SK-N-SH (cell line): Measurements from ENCODE around the gene CHST10. TPM values are rescaled to one million over a fixed set of nuclear protein-coding genes. Genes with fewer than 3 reads are reported as not detected.

Source experiments
- CTCF ChIA-PET: fragments of 300-600, 350-600 bp; formaldehyde crosslinking; extraction: SDS; loops from one replicate; lab custom pipeline; 2021; lab: Yijun Ruan, JAX
- POLR2A ChIA-PET: fragments of 350-600 bp; sonication (Branson Sonifier 250); formaldehyde crosslinking; extraction: SDS; loops from one replicate; lab custom pipeline; 2020; ENCODE audit warnings: antibody characterized with exemption, inconsistent platforms; lab: Yijun Ruan, JAX
- DNase-seq: peaks from one replicate; pipeline ENCODE4 v3.0.0; 2012
- H2AFZ ChIP-seq: fragments of 200-600 bp; sonication (generic); 2 replicates; pipeline ENCODE4 v1.8.1; 2016; ENCODE audit warnings: antibody characterized with exemption, mild to moderate bottlenecking, low read depth
- H3F3A ChIP-seq: fragments of 200-600 bp; sonication (generic); replicated peaks from 2 replicates; pipeline ENCODE3; 2016; ENCODE audit warnings: antibody characterized with exemption, mild to moderate bottlenecking; ENCODE audit not compliant: insufficient read depth
- H3K27ac ChIP-seq, 2 experiments: fragments of 200-500 bp in 1 of 2; fragments of 200-600 bp in 1 of 2; sonication (Bioruptor generic) in 1 of 2; sonication (generic), shearing (Covaris generic) in 1 of 2; 2 replicates each; pipeline versions ENCODE4 v1.5.1 to v1.6.1; 2014 to 2016; ENCODE audit warnings: low read depth in 2 of 2, inconsistent platforms in 1 of 2, low read length in 1 of 2, mild to moderate bottlenecking in 1 of 2, mixed read lengths in 1 of 2
- H3K27me3 ChIP-seq: fragments of 200-600 bp; sonication (generic), shearing (Covaris generic); 2 replicates; pipeline ENCODE4 v1.6.1; 2016; ENCODE audit warnings: mixed run types; ENCODE audit not compliant: insufficient read depth
- H3K36me3 ChIP-seq, 2 experiments: fragments of 200-500 bp in 1 of 2; fragments of 200-600 bp in 1 of 2; sonication (Bioruptor generic) in 1 of 2; sonication (generic) in 1 of 2; replicated peaks in 1 of 2; 2 replicates each; pipeline versions ENCODE3 to v1.5.1; 2014 to 2016; ENCODE audit warnings: low read length in 1 of 2, mild to moderate bottlenecking in 1 of 2; ENCODE audit not compliant: insufficient read depth in 2 of 2, control insufficient read depth in 1 of 2
- H3K4me1 ChIP-seq, 2 experiments: fragments of 200-500 bp in 1 of 2; fragments of 200-600 bp in 1 of 2; sonication (Bioruptor generic) in 1 of 2; sonication (generic), shearing (Covaris generic) in 1 of 2; 2 replicates each; pipeline versions ENCODE4 v1.5.1 to v1.6.1; 2014 to 2016; ENCODE audit warnings: low read depth in 1 of 2, low read length in 1 of 2, mixed run types in 1 of 2; ENCODE audit not compliant: insufficient read depth in 2 of 2, control insufficient read depth in 1 of 2
- H3K4me2 ChIP-seq: fragments of 200-600 bp; sonication (generic), shearing (Covaris generic); 2 replicates; pipeline ENCODE4 v1.6.1; 2017; ENCODE audit warnings: mixed run types
- H3K4me3 ChIP-seq, 2 experiments: fragments of 200-500 bp in 1 of 2; fragments of 200-600 bp in 1 of 2; sonication (Bioruptor generic) in 1 of 2; sonication (generic), shearing (Covaris generic) in 1 of 2; 2 replicates each; pipeline versions ENCODE4 v1.5.1 to v1.8.1; 2014 to 2016; ENCODE audit warnings: low read depth in 2 of 2, inconsistent platforms in 1 of 2, low read length in 1 of 2, mild to moderate bottlenecking in 1 of 2, mixed read lengths in 1 of 2, moderate library complexity in 1 of 2
- H3K79me2 ChIP-seq: fragments of 200-600 bp; sonication (generic); 2 replicates; pipeline ENCODE4 v1.8.1; 2017; ENCODE audit warnings: mild to moderate bottlenecking; ENCODE audit not compliant: insufficient read depth
- H3K9ac ChIP-seq: fragments of 200-600 bp; sonication (generic); 2 replicates; pipeline ENCODE4 v1.6.1; 2017; ENCODE audit warnings: mixed run types
- H3K9me2 ChIP-seq: fragments of 200-600 bp; sonication (generic); 2 replicates; pipeline ENCODE4 v1.6.1; 2017; ENCODE audit warnings: mixed run types
- H3K9me3 ChIP-seq: fragments of 200-600 bp; sonication (generic); 2 replicates; pipeline ENCODE4 v1.6.1; 2017; ENCODE audit warnings: mixed run types, mild to moderate bottlenecking, moderate library complexity
- H4K20me1 ChIP-seq: fragments of 200-600 bp; sonication (generic); 2 replicates; pipeline ENCODE4 v1.6.1; 2017; ENCODE audit warnings: mild to moderate bottlenecking, mixed run types; ENCODE audit not compliant: insufficient read depth
- ELF1 ChIP-seq: IDR thresholded peaks from 2 replicates; pipeline ENCODE4 v1.4.0; 2012
- EP300 ChIP-seq, 2 experiments: IDR thresholded peaks; 2 replicates each; pipeline versions ENCODE4 v1.4.0 to v1.6.1; 2012; ENCODE audit warnings: borderline replicate concordance in 1 of 2, low read depth in 1 of 2, low read length in 1 of 2
- GATA2 ChIP-seq: sonication (generic); formaldehyde crosslinking; IDR thresholded peaks from 2 replicates; pipeline ENCODE4 v1.5.0; 2020; ENCODE audit warnings: mild to moderate bottlenecking, missing genetic modification reagents
- JUND ChIP-seq: IDR thresholded peaks from 2 replicates; pipeline ENCODE4 v1.4.0; 2012
- MXI1 ChIP-seq: IDR thresholded peaks from 2 replicates; pipeline ENCODE4 v1.6.1; 2012; ENCODE audit warnings: mild to moderate bottlenecking, low read depth, low read length, improper control_type of control experiment
- NFIC ChIP-seq: IDR thresholded peaks from 2 replicates; pipeline ENCODE4 v1.4.0; 2012; ENCODE audit warnings: borderline replicate concordance
- PBX3 ChIP-seq: IDR thresholded peaks from 2 replicates; pipeline ENCODE4; 2012
- RXRA ChIP-seq: IDR thresholded peaks from 2 replicates; pipeline ENCODE4 v1.4.0; 2012; ENCODE audit warnings: low read depth, mild to moderate bottlenecking, borderline replicate concordance
- SIN3A ChIP-seq: IDR thresholded peaks from 2 replicates; pipeline ENCODE4 v1.6.1; 2012; ENCODE audit warnings: low read depth, mild to moderate bottlenecking, low read length, moderate library complexity, borderline replicate concordance
- SMC3 ChIP-seq: IDR thresholded peaks from 2 replicates; pipeline ENCODE4 v1.6.1; 2012; ENCODE audit warnings: low read depth, low read length, improper control_type of control experiment
- TAF1 ChIP-seq: IDR thresholded peaks from 2 replicates; pipeline ENCODE4 v1.6.1; 2012; ENCODE audit warnings: low read depth, mild to moderate bottlenecking, low read length, moderate library complexity, borderline replicate concordance
- TCF12 ChIP-seq: IDR thresholded peaks from 2 replicates; pipeline ENCODE4 v1.4.0; 2012
- USF2 ChIP-seq: fragments of 150-350 bp; IDR thresholded peaks from 2 replicates; pipeline ENCODE4 v1.6.1; 2017; ENCODE audit warnings: antibody characterized with exemption, low read length, low read depth, borderline replicate concordance
- YY1 ChIP-seq: IDR thresholded peaks from 2 replicates; pipeline ENCODE4 v1.4.0; 2012; ENCODE audit warnings: low read depth, mild to moderate bottlenecking
- WGBS: methylation state at CpG from one replicate; pipeline ENCODE4 v1.1.6; 2017; ENCODE audit warnings: low lambda C conversion rate; 5-methylcytosine and 5-hydroxymethylcytosine counted together
- polyA plus RNA-seq, 3 experiments: library from polyadenylated mRNA; depleted of rRNA; stranded (reverse); fragments of >200 nt; gene quantifications; 2 replicates each; pipeline ENCODE4 v1.2.3, GENCODE V29; 2012

The CHST10 gene
- polyA plus RNA-seq, 1 of the 3 experiments (the other 2 are of a cell fraction), result 17.6 TPM

GRCh38 chr2:100419915-100420314 is 2.4 kb upstream of the CHST10 start:
- H3K4me2 ChIP-seq, result no peak overlapping the region
- WGBS, result 90% methylated on average over 3 of the region's 3 CpGs
- H3K9me3 ChIP-seq, result no peaks in the 10 kb centered on the region
- H3F3A ChIP-seq, result no peaks in the 10 kb centered on the region
- H3K4me3 ChIP-seq, result no peak overlapping the region
- no peak overlapping the region for H3K9ac ChIP-seq
- H4K20me1 ChIP-seq, result no peaks in the 10 kb centered on the region
- ChIA-PET CTCF (interaction anchor here (0.7 to 1.5 kb wide), 3 partner anchors 128 to 563 kb away, joined by 3 to 5 read pairs (median 3); no protein-coding TSS in a partner anchor), POLR2A (no interaction called here)
- no peaks in the 10 kb centered on the region for H3K27me3 ChIP-seq
- no peak overlapping the region for H3K27ac ChIP-seq
- H3K79me2 ChIP-seq, result peaks cover 14% of the 10 kb centered on the region
- no peak for DNase-seq
- no peaks in the 10 kb centered on the region for H3K9me2 ChIP-seq
- peaks cover 0 to 5% of the 10 kb centered on the region in 2 experiments; a peak in 1 of 4 replicates for H3K4me1 ChIP-seq
- no peaks in the 10 kb centered on the region for H3K36me3 ChIP-seq
- no peak for TF ChIP-seq RXRA
- no peak for TF ChIP-seq MXI1
- no peak for TF ChIP-seq GATA2 (CRISPR knock-in tag)
- TF ChIP-seq JUND, result no peak
- no peak overlapping the region for H2AFZ ChIP-seq

- peak overlapping the region; percentile 94; the same call in 1 of the 2 replicates for H2AFZ ChIP-seq
- ChIA-PET POLR2A (no interaction called here), CTCF (no interaction called here)
- no peak for TF ChIP-seq TAF1
- TF ChIP-seq SMC3, result no peak
- no peak for TF ChIP-seq PBX3
- TF ChIP-seq ELF1, result no peak
- TF ChIP-seq SIN3A, result no peak
- no peak for TF ChIP-seq USF2
- no peak for TF ChIP-seq JUND
- TF ChIP-seq EP300 (IDR thresholded peaks at IDR 0.05; ENCODE audit: borderline replicate concordance in 1 of 2, low read depth in 1 of 2, low read length in 1 of 2), result no peak
- no peak for TF ChIP-seq YY1
- TF ChIP-seq TCF12, result no peak
- no peak for TF ChIP-seq NFIC
- no peaks in the 10 kb centered on the region for H4K20me1 ChIP-seq
- H3K27ac ChIP-seq, result no peak overlapping the region
- H3K9me3 ChIP-seq, result no peaks in the 10 kb centered on the region
- WGBS, result 94% methylated on average over 12 of the region's 12 CpGs
- peaks cover 0 to 3% of the 10 kb centered on the region in 2 experiments for H3K36me3 ChIP-seq
- no peak overlapping the region for H3K9ac ChIP-seq
- H3K79me2 ChIP-seq, result peaks cover 14% of the 10 kb centered on the region
- H3K4me2 ChIP-seq, result no peak overlapping the region
- H3K4me1 ChIP-seq, result peaks cover 0 to 5% of the 10 kb centered on the region in 2 experiments; a peak in 1 of 4 replicates
- no peak overlapping the region for H3K4me3 ChIP-seq
- H3F3A ChIP-seq, result no peaks in the 10 kb centered on the region
- DNase-seq, result no peak
- no peaks in the 10 kb centered on the region for H3K9me2 ChIP-seq
- no peaks in the 10 kb centered on the region for H3K27me3 ChIP-seq
These were observed 1.0 kb upstream of the CHST10 start for GRCh38 chr2:100418406-100418962.
